GM12873 (cell line): ENCODE results near the gene HSP90AB1.

Source experiments
- TF ChIP-seq, protein P1 (sequence below): IDR thresholded peaks from 2 replicates; pipeline ENCODE4 v1.5.1; 2012; ENCODE audit warnings: low read depth, mild to moderate bottlenecking, moderate library complexity, low read length, control low read depth; ENCODE audit not compliant: insufficient read depth; ENCODE audit errors: missing control alignments

The HSP90AB1 gene

DNA sequence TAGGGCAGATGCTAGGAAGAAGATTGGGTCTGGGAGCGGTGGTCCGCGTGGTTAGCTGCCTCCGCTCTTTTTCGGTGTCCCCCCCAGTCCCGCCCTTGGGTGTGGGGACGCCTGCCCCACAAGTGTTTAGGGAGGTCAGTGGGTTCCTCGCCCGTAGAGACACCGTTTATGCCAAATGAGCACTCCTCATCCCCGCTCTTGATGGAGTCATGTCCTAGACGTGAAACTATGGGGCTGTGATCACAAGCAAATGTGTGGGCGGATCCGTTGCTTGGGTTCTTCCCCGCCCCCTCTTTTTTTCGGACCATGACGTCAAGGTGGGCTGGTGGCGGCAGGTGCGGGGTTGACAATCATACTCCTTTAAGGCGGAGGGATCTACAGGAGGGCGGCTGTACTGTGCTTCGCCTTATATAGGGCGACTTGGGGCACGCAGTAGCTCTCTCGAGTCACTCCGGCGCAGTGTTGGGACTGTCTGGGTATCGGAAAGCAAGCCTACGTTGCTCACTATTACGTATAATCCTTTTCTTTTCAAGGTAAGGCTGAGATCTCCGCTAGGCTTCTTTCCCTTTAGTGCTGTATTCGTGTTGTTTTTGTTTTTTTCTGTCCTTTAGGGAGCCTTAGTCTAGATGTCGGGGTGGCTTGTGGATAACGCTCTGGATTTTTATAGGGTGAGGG lies at the start of gene HSP90AB1:
Gene HSP90AB1 (plus strand): TSS at position 439 of the 675 bp plus-strand sequence. CDS start 1,529 bp downstream, outside the sequence.
- TF ChIP-seq, protein P1, sequence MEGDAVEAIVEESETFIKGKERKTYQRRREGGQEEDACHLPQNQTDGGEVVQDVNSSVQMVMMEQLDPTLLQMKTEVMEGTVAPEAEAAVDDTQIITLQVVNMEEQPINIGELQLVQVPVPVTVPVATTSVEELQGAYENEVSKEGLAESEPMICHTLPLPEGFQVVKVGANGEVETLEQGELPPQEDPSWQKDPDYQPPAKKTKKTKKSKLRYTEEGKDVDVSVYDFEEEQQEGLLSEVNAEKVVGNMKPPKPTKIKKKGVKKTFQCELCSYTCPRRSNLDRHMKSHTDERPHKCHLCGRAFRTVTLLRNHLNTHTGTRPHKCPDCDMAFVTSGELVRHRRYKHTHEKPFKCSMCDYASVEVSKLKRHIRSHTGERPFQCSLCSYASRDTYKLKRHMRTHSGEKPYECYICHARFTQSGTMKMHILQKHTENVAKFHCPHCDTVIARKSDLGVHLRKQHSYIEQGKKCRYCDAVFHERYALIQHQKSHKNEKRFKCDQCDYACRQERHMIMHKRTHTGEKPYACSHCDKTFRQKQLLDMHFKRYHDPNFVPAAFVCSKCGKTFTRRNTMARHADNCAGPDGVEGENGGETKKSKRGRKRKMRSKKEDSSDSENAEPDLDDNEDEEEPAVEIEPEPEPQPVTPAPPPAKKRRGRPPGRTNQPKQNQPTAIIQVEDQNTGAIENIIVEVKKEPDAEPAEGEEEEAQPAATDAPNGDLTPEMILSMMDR = no peak

GRCh38 chr6:44198684-44199083 lies 48.2 kb upstream of the HSP90AB1 start:
- TF ChIP-seq, protein P1 = no peak

DNA sequence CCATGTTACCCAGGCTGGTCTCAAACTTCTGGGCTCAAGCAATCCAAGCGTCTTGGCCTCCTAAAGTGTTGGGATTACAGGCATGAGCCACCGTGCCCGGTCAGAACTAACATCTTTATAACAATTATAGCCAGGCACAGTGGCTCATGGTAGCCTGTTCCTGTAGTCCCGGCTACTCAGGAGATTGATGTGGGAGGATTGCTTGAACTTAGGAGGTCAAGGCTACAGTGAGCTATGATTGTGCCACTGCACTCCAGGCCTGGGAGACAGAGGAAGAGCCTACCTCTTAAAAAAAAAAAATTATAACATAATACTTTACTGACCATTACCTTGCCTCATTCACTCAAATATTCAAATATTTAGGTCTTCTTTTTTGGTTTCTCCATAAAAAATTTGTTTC lies 47.0 kb upstream of the HSP90AB1 start:
- TF ChIP-seq, protein P1 = no peak

GRCh38 chr6:44201200-44201599 lies 45.7 kb upstream of the HSP90AB1 start:
- TF ChIP-seq, protein P1 = no peak

GRCh38 chr6:44201638-44202303 lies 45.1 kb upstream of the HSP90AB1 start:
- TF ChIP-seq, protein P1 = no peak

- TF ChIP-seq, protein P1 = no peak
Measured at GRCh38 chr6:44202332-44202971, 44.4 kb upstream of the HSP90AB1 start.
